Lung (tissue), 12 donors: ENCODE measurements around the gene TEKT5. TPM values are rescaled to one million over a fixed set of nuclear protein-coding genes. Genes with fewer than 3 reads are reported as not detected.

Experiments used
- ATAC-seq: fragments of 200-7000 bp; cut with Tn5 transposase; one replicate; pipeline ENCODE4 v1.9.1; 2020; ENCODE audit warnings: moderate number of reproducible peaks; ENCODE audit not compliant: insufficient read depth, low FRiP score
- DNase-seq, 3 donors: peaks; one replicate each; pipeline ENCODE4 v3.0.0-alpha.2; 2013 to 2017
- H3K27ac ChIP-seq, 2 donors: one replicate each; pipeline ENCODE4 v1.5.1; 2013; ENCODE audit warnings: mild to moderate bottlenecking in 2 of 2, moderate library complexity in 2 of 2, control low read depth in 1 of 2, inconsistent platforms in 1 of 2, low read depth in 1 of 2, low read length in 1 of 2
- H3K27me3 ChIP-seq, 3 donors: one replicate each; pipeline ENCODE4 v1.5.1; 2013; ENCODE audit warnings: low read length in 2 of 3; ENCODE audit not compliant: control insufficient read depth in 3 of 3, insufficient read depth in 3 of 3
- H3K36me3 ChIP-seq, 4 donors: one replicate each; pipeline ENCODE4 v1.5.1; 2013; ENCODE audit warnings: low read length in 4 of 4, mild to moderate bottlenecking in 1 of 4, moderate library complexity in 1 of 4; ENCODE audit not compliant: control insufficient read depth in 4 of 4, insufficient read depth in 4 of 4
- H3K4me1 ChIP-seq, 5 donors: one replicate each; pipeline ENCODE4 v1.5.1; 2013; ENCODE audit warnings: low read length in 5 of 5, mild to moderate bottlenecking in 2 of 5, moderate library complexity in 1 of 5; ENCODE audit not compliant: control insufficient read depth in 5 of 5, insufficient read depth in 5 of 5
- H3K4me3 ChIP-seq: one replicate; pipeline ENCODE4 v1.5.1; 2013; ENCODE audit warnings: mild to moderate bottlenecking, control low read depth, moderate library complexity
- H3K9ac ChIP-seq, 2 donors: one replicate each; pipeline ENCODE4 v1.5.1; 2013; ENCODE audit warnings: low read length in 2 of 2, control low read depth in 1 of 2; ENCODE audit not compliant: insufficient read depth in 1 of 2
- H3K9me3 ChIP-seq, 4 donors: one replicate each; pipeline ENCODE4 v1.5.1; 2013; ENCODE audit warnings: low read length in 3 of 4, mild to moderate bottlenecking in 1 of 4, moderate library complexity in 1 of 4; ENCODE audit not compliant: control insufficient read depth in 4 of 4, insufficient read depth in 3 of 4
- WGBS, 2 donors: extraction: QIAGEN DNeasy Blood & Tissue Kit; methylation state at CpG; one replicate each; pipeline ENCODE4 v1.1.7; 2013; 5-methylcytosine and 5-hydroxymethylcytosine counted together
- polyA plus RNA-seq, 2 donors: library from polyadenylated mRNA; stranded (reverse); fragments of 200-250 nt; gene quantifications; one replicate each; pipeline ENCODE4 v1.2.1, GENCODE V29; 2013
- total RNA-seq, 2 donors: library from RNA; depleted of rRNA in 1 of 2; stranded (reverse); fragments of >200 nt in 1 of 2; gene quantifications; one replicate each; pipeline ENCODE4 v1.2.1, GENCODE V29; 2014 to 2021
- TF ChIP-seq, protein P1 (sequence below): IDR thresholded peaks from 2 replicates; pipeline ENCODE4 v1.5.1; 2012; ENCODE audit warnings: mild to moderate bottlenecking; ENCODE audit errors: control extremely low read depth, extremely low read depth
- donor health status: control.
- donor health status: control.
- donor health status: Bipolar disorder and iron deficiency.
- donor health status: healthy.
- donor health status: DM: yes; HTN: yes; CAD: no.

The TEKT5 gene
- total and polyA plus RNA-seq, 4 donors, result 0.13 to 0.34 (median 0.29) TPM

DNA sequence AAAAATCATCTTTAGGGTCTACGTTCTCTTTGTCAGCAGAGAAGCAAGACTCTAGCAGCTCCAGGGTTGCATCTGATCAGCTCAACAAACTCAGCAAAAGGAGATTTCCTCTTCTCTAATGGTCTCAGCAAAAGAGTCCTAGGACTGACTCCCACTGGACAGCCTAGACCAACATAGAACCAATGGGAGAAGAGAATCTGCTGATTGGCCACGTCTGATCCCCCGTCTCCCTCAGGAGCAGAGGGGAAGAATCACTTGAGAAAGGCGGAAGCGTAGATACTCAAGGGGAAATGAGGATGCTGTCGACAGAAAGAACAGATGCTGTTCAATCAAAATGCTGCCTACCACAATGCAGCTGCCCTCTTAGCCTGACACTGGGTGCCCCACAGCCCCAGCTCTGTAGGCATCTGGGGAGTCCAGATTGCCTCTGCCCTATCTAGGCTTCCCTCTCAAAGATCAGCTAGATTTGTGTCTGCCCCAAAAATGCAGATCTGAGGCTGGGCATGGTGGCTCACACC is 82.8 kb downstream of the TEKT5 start:
- WGBS, 2 donors, result 82 to 84% methylated on average over 6 of the region's 6 CpGs
- DNase-seq (no peak), ATAC-seq (no peak)
- Histone ChIP-seq H3K4me3 (no peak overlapping the region), H3K9ac (no peak overlapping the region), H3K36me3 (no peaks in the 10 kb centered on the region), H3K4me1 (peaks cover 0 to 11% (median 8%) of the 10 kb centered on the region in 5 donors), H3K9me3 (no peaks in the 10 kb centered on the region), H3K27me3 (no peaks in the 10 kb centered on the region), H3K27ac (no peak overlapping the region)
- TF ChIP-seq, protein P1, sequence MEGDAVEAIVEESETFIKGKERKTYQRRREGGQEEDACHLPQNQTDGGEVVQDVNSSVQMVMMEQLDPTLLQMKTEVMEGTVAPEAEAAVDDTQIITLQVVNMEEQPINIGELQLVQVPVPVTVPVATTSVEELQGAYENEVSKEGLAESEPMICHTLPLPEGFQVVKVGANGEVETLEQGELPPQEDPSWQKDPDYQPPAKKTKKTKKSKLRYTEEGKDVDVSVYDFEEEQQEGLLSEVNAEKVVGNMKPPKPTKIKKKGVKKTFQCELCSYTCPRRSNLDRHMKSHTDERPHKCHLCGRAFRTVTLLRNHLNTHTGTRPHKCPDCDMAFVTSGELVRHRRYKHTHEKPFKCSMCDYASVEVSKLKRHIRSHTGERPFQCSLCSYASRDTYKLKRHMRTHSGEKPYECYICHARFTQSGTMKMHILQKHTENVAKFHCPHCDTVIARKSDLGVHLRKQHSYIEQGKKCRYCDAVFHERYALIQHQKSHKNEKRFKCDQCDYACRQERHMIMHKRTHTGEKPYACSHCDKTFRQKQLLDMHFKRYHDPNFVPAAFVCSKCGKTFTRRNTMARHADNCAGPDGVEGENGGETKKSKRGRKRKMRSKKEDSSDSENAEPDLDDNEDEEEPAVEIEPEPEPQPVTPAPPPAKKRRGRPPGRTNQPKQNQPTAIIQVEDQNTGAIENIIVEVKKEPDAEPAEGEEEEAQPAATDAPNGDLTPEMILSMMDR, result no peak

DNA sequence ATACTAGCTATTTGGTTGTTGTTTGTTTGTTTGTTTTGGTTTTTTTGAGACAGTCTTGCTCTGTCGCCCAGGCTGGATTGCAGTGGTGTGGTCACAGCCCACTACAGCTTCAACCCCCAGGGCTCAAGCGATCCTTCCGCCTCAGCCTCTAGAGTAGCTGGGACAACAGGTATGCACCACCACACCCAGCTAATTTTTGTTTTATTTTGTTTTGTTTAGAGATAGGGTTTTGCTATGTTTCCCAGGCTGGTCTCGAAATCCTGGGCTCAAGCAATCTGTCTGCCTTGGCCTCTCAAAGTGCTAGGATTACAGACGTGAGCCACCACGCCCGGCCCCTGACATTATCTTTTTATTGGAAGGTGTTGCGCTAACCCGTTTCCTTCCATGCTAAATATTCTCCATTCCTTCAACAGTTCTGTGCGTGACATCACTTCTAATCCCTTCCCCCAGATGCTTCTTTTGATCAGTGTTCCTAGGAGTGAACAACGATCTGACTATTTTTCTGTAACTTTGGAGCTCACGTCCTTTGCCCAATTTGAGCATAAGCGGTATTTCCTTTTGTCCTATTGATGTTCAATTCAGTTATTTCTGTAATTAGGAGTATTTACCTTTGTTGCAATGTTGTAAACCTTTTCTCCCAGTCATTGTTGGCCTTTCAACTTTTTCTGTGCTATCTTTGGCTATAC is 84.1 kb downstream of the TEKT5 start:
- no peak for DNase-seq
- TF ChIP-seq, protein P1, result no peak
- Histone ChIP-seq H3K9ac (no peak overlapping the region), H3K36me3 (no peaks in the 10 kb centered on the region), H3K4me3 (no peak overlapping the region), H3K27me3 (no peaks in the 10 kb centered on the region), H3K4me1 (peaks cover 0 to 8% (median 5%) of the 10 kb centered on the region in 5 donors), H3K27ac (peak overlapping the region in 1 of 2 donors; percentile 5), H3K9me3 (no peaks in the 10 kb centered on the region)
- no peak for ATAC-seq
- WGBS, 2 donors, result 71 to 73% methylated on average over 13 of the region's 13 CpGs

DNA sequence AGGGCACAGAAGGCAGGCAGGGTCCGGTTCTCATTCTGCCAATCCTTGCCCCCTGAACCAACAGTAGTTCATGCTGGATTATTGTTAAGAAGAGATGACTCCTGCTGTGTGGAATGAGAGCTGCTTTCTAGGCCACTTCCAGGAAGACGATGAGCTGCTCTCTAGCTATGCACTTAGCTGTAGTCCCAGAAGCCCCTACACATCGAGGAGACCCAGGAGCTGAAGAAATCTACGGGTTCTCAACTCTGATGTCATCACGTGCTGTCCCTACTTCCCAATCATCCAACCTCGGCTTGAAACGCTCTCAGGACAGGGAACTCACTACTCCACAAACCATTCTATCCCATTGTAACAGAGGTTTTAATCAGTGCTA is 85.3 kb downstream of the TEKT5 start:
- H3K4me3 ChIP-seq, result no peak overlapping the region
- H3K27me3 ChIP-seq, result no peaks in the 10 kb centered on the region
- peak overlapping the region; percentile 13 to 81 for H3K27ac ChIP-seq
- WGBS, 2 donors, result 68 to 78% methylated on average over 7 of the region's 7 CpGs
- ATAC-seq (peak; percentile 61), DNase-seq (no peak)
- H3K9me3 ChIP-seq, result no peaks in the 10 kb centered on the region
- no peak overlapping the region for H3K9ac ChIP-seq
- H3K4me1 ChIP-seq, result peaks cover 0 to 8% (median 5%) of the 10 kb centered on the region in 5 donors
- no peaks in the 10 kb centered on the region for H3K36me3 ChIP-seq
- TF ChIP-seq, protein P1, result no peak
